Activated naive CD4-positive, alpha-beta T cell treated with anti-CD3 and anti-CD28 coated beads for 36 hours (primary cell): ENCODE measurements around the gene EIF3A. TPM values are rescaled to one million over a fixed set of nuclear protein-coding genes. Genes with fewer than 3 reads are reported as not detected.

Experiments used
- CTCF ChIA-PET: fragments of 350-600 bp; sonication (Branson Sonifier 250); formaldehyde crosslinking; loops from one replicate; lab custom pipeline; 2021; ENCODE audit warnings: antibody characterized with exemption; lab: Charles Lee
- DNase-seq: peaks from one replicate; pipeline ENCODE4 v3.0.0-alpha.2; 2020
- H3K27ac Mint-ChIP-seq: one replicate; pipeline ENCODE4 v1.8.0; 2021; ENCODE audit warnings: mild to moderate bottlenecking, mixed read lengths
- H3K27me3 Mint-ChIP-seq: one replicate; pipeline ENCODE4 v1.8.0; 2021; ENCODE audit warnings: low read depth, mixed read lengths
- H3K36me3 Mint-ChIP-seq: one replicate; pipeline ENCODE4 v1.8.0; 2021; ENCODE audit warnings: low read depth, mixed read lengths
- H3K4me1 Mint-ChIP-seq: one replicate; pipeline ENCODE4 v1.8.0; 2021; ENCODE audit warnings: low read depth, mixed read lengths
- H3K4me3 Mint-ChIP-seq: one replicate; pipeline ENCODE4 v1.8.0; 2021; ENCODE audit warnings: mild to moderate bottlenecking, moderate library complexity, mixed read lengths
- H3K9me3 Mint-ChIP-seq: one replicate; pipeline ENCODE4 v1.8.0; 2021; ENCODE audit warnings: mixed read lengths
- intact Hi-C: fragments of 100-400 bp; cut with micrococcal nuclease; formaldehyde crosslinking; loops from one replicate; pipeline ENCODE4 v1.15.1; 2023
- total RNA-seq, 2 experiments: library from RNA; stranded (reverse); gene quantifications; one replicate each; pipeline ENCODE4 v1.2.3, GENCODE V29; 2021

EIF3A gene
- total RNA-seq: 100 to 1,000 TPM; 113 to 120 TPM

GRCh38 chr10:119080521-119081259, at the start of gene EIF3A:
TSS of gene EIF3A (minus strand) at chr10:119080817. CDS start at chr10:119080676, 141 bp downstream.
- DNase-seq: peak; percentile 90
- Mint-ChIP-seq H3K4me3 (peak within 1 kb of the TSS; percentile 95), H3K9me3 (no peaks in the 10 kb centered on the region), H3K27ac (peak within 1 kb of the TSS; percentile 98), H3K27me3 (no peaks in the 10 kb centered on the region), H3K36me3 (peaks cover 31% of the 10 kb centered on the region), H3K4me1 (peaks cover 33% of the 10 kb centered on the region)
- CTCF ChIA-PET: interaction anchor here (1.1 to 1.6 kb wide), 2 partner anchors 50 to 51 kb away, joined by 3 read pairs; no protein-coding TSS in a partner anchor
- intact Hi-C loops: loop anchor here (1.0 to 2.0 kb wide), 10 partner anchors 24 to 517 kb away; partner anchors contain the start of genes DENND10, PRDX3, RGS10 and SFXN4

GRCh38 chr10:119129721-119130120, 49.1 kb upstream of the EIF3A start:
- no peaks in the 10 kb centered on the region for H3K9me3 Mint-ChIP-seq
- CTCF ChIA-PET: no interaction called here
- H3K27me3 Mint-ChIP-seq: no peaks in the 10 kb centered on the region
- DNase-seq: no peak
- peaks cover 38% of the 10 kb centered on the region for H3K36me3 Mint-ChIP-seq
- H3K27ac Mint-ChIP-seq: peak overlapping the region; percentile 99
- H3K4me1 Mint-ChIP-seq: peaks cover 35% of the 10 kb centered on the region
- intact Hi-C loops: no loop called here
- no peak overlapping the region for H3K4me3 Mint-ChIP-seq

- H3K36me3 Mint-ChIP-seq: peaks cover 29% of the 10 kb centered on the region
- H3K9me3 Mint-ChIP-seq: no peaks in the 10 kb centered on the region
- CTCF ChIA-PET: no interaction called here
- no peaks in the 10 kb centered on the region for H3K27me3 Mint-ChIP-seq
- DNase-seq: no peak
- H3K27ac Mint-ChIP-seq: no peak overlapping the region
- intact Hi-C loops: no loop called here
- no peak overlapping the region for H3K4me3 Mint-ChIP-seq
- peaks cover 9% of the 10 kb centered on the region for H3K4me1 Mint-ChIP-seq
Measured at GRCh38 chr10:119125942-119126341, 45.3 kb upstream of the EIF3A start.

GRCh38 chr10:119120875-119121274, 40.3 kb upstream of the EIF3A start:
- Mint-ChIP-seq H3K27me3 (no peaks in the 10 kb centered on the region), H3K4me1 (peaks cover 3% of the 10 kb centered on the region), H3K4me3 (no peak overlapping the region), H3K9me3 (no peaks in the 10 kb centered on the region), H3K27ac (no peak overlapping the region), H3K36me3 (peaks cover 15% of the 10 kb centered on the region)
- no peak for DNase-seq
- intact Hi-C loops: no loop called here
- CTCF ChIA-PET: interaction anchor here (0.7 kb wide), 1 partner anchor 336 kb away, joined by 3 read pairs; no protein-coding TSS in a partner anchor

- H3K9me3 Mint-ChIP-seq: no peaks in the 10 kb centered on the region
- no peak overlapping the region for H3K4me3 Mint-ChIP-seq
- H3K27me3 Mint-ChIP-seq: no peaks in the 10 kb centered on the region
- H3K4me1 Mint-ChIP-seq: peaks cover 3% of the 10 kb centered on the region
- no peak overlapping the region for H3K27ac Mint-ChIP-seq
- DNase-seq: no peak
- H3K36me3 Mint-ChIP-seq: peaks cover 14% of the 10 kb centered on the region
- intact Hi-C loops: no loop called here
- CTCF ChIA-PET: interaction anchor here (0.7 kb wide), 1 partner anchor 336 kb away, joined by 3 read pairs; no protein-coding TSS in a partner anchor
Measured at GRCh38 chr10:119120413-119120867, 39.8 kb upstream of the EIF3A start.

- H3K9me3 Mint-ChIP-seq: no peaks in the 10 kb centered on the region
- no peak for DNase-seq
Measured at GRCh38 chr10:119119400-119119799, 38.8 kb upstream of the EIF3A start.

GRCh38 chr10:119118231-119118630, 37.6 kb upstream of the EIF3A start:
- H3K4me3 Mint-ChIP-seq: no peak overlapping the region
- no peak overlapping the region for H3K27ac Mint-ChIP-seq
- no peaks in the 10 kb centered on the region for H3K27me3 Mint-ChIP-seq
- CTCF ChIA-PET: interaction anchor here (0.6 kb wide), 1 partner anchor 14 kb away, joined by 4 read pairs; no protein-coding TSS in a partner anchor
- DNase-seq: no peak
- H3K36me3 Mint-ChIP-seq: peaks cover 12% of the 10 kb centered on the region
- no peaks in the 10 kb centered on the region for H3K9me3 Mint-ChIP-seq
- intact Hi-C loops: no loop called here
- peaks cover 3% of the 10 kb centered on the region for H3K4me1 Mint-ChIP-seq

More at GRCh38 chr10:119119400-119119799, 38.8 kb upstream of the EIF3A start:
- intact Hi-C loops: no loop called here
- Mint-ChIP-seq H3K36me3 (peaks cover 14% of the 10 kb centered on the region), H3K27me3 (no peaks in the 10 kb centered on the region), H3K4me1 (peaks cover 3% of the 10 kb centered on the region), H3K4me3 (no peak overlapping the region), H3K27ac (no peak overlapping the region)
- CTCF ChIA-PET: interaction anchor here (0.7 kb wide), 1 partner anchor 154 kb away, joined by 3 read pairs; no protein-coding TSS in a partner anchor

- no peak for DNase-seq
- no peaks in the 10 kb centered on the region for H3K9me3 Mint-ChIP-seq
- no peaks in the 10 kb centered on the region for H3K27me3 Mint-ChIP-seq
- H3K4me1 Mint-ChIP-seq: peaks cover 3% of the 10 kb centered on the region
- H3K36me3 Mint-ChIP-seq: peaks cover 9% of the 10 kb centered on the region
- no peak overlapping the region for H3K27ac Mint-ChIP-seq
- CTCF ChIA-PET: interaction anchor here (1.2 kb wide), 1 partner anchor 12 kb away, joined by 4 read pairs; the partner anchor contains the start of gene DENND10
- intact Hi-C loops: no loop called here
- H3K4me3 Mint-ChIP-seq: no peak overlapping the region
Measured at GRCh38 chr10:119116326-119116951, 35.8 kb upstream of the EIF3A start.

- CTCF ChIA-PET: interaction anchor here (1.2 kb wide), 1 partner anchor 11 kb away, joined by 4 read pairs; the partner anchor contains the start of gene DENND10
- no peaks in the 10 kb centered on the region for H3K27me3 Mint-ChIP-seq
- H3K9me3 Mint-ChIP-seq: no peaks in the 10 kb centered on the region
- DNase-seq: no peak
- H3K4me1 Mint-ChIP-seq: peaks cover 3% of the 10 kb centered on the region
- H3K36me3 Mint-ChIP-seq: peaks cover 8% of the 10 kb centered on the region
- no peak overlapping the region for H3K4me3 Mint-ChIP-seq
- no peak overlapping the region for H3K27ac Mint-ChIP-seq
- intact Hi-C loops: loop anchor here (1.0 kb wide), 1 partner anchor 11 kb away; no protein-coding TSS in a partner anchor
Measured at GRCh38 chr10:119115926-119116325, 35.3 kb upstream of the EIF3A start.

- intact Hi-C loops: no loop called here
- Mint-ChIP-seq H3K9me3 (no peaks in the 10 kb centered on the region), H3K36me3 (peaks cover 14% of the 10 kb centered on the region), H3K27me3 (no peaks in the 10 kb centered on the region), H3K4me1 (no peaks in the 10 kb centered on the region), H3K4me3 (no peak overlapping the region), H3K27ac (no peak overlapping the region)
- no peak for DNase-seq
- CTCF ChIA-PET: interaction anchor here (0.6 kb wide), 3 partner anchors 10 to 243 kb away, joined by 3 read pairs; no protein-coding TSS in a partner anchor
Measured at GRCh38 chr10:119113751-119114732, 33.4 kb upstream of the EIF3A start.

GRCh38 chr10:119112056-119112455, 31.4 kb upstream of the EIF3A start:
- no peaks in the 10 kb centered on the region for H3K4me1 Mint-ChIP-seq
- H3K36me3 Mint-ChIP-seq: peaks cover 16% of the 10 kb centered on the region
- H3K27ac Mint-ChIP-seq: no peak overlapping the region
- H3K27me3 Mint-ChIP-seq: no peaks in the 10 kb centered on the region
- intact Hi-C loops: no loop called here
- CTCF ChIA-PET: no interaction called here
- no peaks in the 10 kb centered on the region for H3K9me3 Mint-ChIP-seq
- DNase-seq: no peak
- no peak overlapping the region for H3K4me3 Mint-ChIP-seq
